Mesendoderm (in vitro differentiated cells): ENCODE results near the gene SYK.

Source experiments
- DNase-seq: peaks from one replicate; pipeline ENCODE4 v3.0.0; 2013
- H2AK5ac ChIP-seq: 2 replicates; pipeline ENCODE4 v1.6.1; 2013; ENCODE audit warnings: low read length, inconsistent platforms
- H2BK120ac ChIP-seq: 2 replicates; pipeline ENCODE4 v1.6.1; 2013; ENCODE audit warnings: low read depth, mild to moderate bottlenecking, low read length, moderate library complexity, mixed read lengths
- H2BK15ac ChIP-seq: replicated peaks from 2 replicates; pipeline ENCODE4 v1.6.1; 2013; ENCODE audit warnings: low read depth, mild to moderate bottlenecking, moderate library complexity
- H2BK5ac ChIP-seq: 2 replicates; pipeline ENCODE4 v1.6.1; 2013; ENCODE audit warnings: low read length, inconsistent platforms
- H3K18ac ChIP-seq: 2 replicates; pipeline ENCODE4 v1.6.1; 2013; ENCODE audit warnings: mild to moderate bottlenecking, low read length, mixed read lengths
- H3K23ac ChIP-seq: one replicate; pipeline ENCODE4 v1.6.1; 2013; ENCODE audit warnings: low read length
- H3K27ac ChIP-seq: 2 replicates; pipeline ENCODE4 v1.5.1; 2013; ENCODE audit warnings: low read depth, mild to moderate bottlenecking, inconsistent platforms, low read length, moderate library complexity
- H3K27me3 ChIP-seq: 2 replicates; pipeline ENCODE4 v1.6.1; 2013; ENCODE audit warnings: low read length, control low read depth, mild to moderate bottlenecking, inconsistent platforms; ENCODE audit not compliant: insufficient read depth, poor library complexity
- H3K36me3 ChIP-seq: 2 replicates; pipeline ENCODE4 v1.6.1; 2013; ENCODE audit warnings: low read length, inconsistent platforms; ENCODE audit not compliant: control insufficient read depth, insufficient read depth
- H3K4ac ChIP-seq: one replicate; pipeline ENCODE4 v1.6.1; 2013; ENCODE audit warnings: low read depth, mild to moderate bottlenecking, low read length, moderate library complexity
- H3K4me1 ChIP-seq: 2 replicates; pipeline ENCODE4 v1.6.1; 2013; ENCODE audit warnings: low read depth, low read length, inconsistent platforms; ENCODE audit not compliant: control insufficient read depth
- H3K4me2 ChIP-seq: 2 replicates; pipeline ENCODE4 v1.6.1; 2013; ENCODE audit warnings: low read length
- H3K4me3 ChIP-seq: 2 replicates; pipeline ENCODE4 v1.5.1; 2013; ENCODE audit warnings: mild to moderate bottlenecking, low read length
- H3K56ac ChIP-seq: one replicate; pipeline ENCODE4 v1.6.1; 2013; ENCODE audit warnings: low read length
- H3K79me1 ChIP-seq: 2 replicates; pipeline ENCODE4 v1.6.1; 2013; ENCODE audit warnings: low read length, inconsistent platforms
- H3K79me2 ChIP-seq: 2 replicates; pipeline ENCODE4 v1.6.1; 2013; ENCODE audit warnings: mild to moderate bottlenecking, low read length; ENCODE audit not compliant: control insufficient read depth, insufficient read depth
- H3K9ac ChIP-seq: 2 replicates; pipeline ENCODE4 v1.6.1; 2013; ENCODE audit warnings: low read length, inconsistent platforms
- H4K5ac ChIP-seq: one replicate; pipeline ENCODE4 v1.6.1; 2013; ENCODE audit warnings: low read length
- H4K8ac ChIP-seq: one replicate; pipeline ENCODE4 v1.6.1; 2013; ENCODE audit warnings: low read depth, mild to moderate bottlenecking, control low read depth, low read length, moderate library complexity
- WGBS: extraction: QIAGEN DNeasy Blood & Tissue Kit; methylation state at CpG from one replicate; pipeline ENCODE4 v1.1.7; 2013; ENCODE audit warnings: low lambda C conversion rate, missing lambda C conversion rate; ENCODE audit not compliant: insufficient coverage; ENCODE audit errors: extremely low coverage; 5-methylcytosine and 5-hydroxymethylcytosine counted together

Gene SYK

DNA sequence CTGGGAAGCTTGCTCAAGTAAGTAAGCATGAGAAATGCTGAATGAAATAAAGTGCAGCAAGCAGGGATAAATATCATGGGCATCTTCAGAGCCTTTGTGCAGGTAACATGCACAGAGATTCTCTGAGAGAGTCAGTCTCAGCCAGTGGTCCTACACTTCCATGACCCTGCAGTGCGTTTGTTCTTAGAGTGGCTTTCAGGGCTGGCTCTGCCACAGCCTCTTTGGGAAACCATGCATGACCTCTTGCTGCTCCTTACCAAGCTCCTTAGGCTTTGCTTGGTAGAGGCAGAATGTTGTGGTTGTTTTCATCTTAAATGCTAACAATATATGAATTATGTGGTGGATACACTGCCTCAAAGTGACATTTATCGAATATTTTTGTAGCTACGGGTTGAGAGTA lies 5.4 kb downstream of the SYK start:
- H3K79me1 ChIP-seq: no peaks in the 10 kb centered on the region
- DNase-seq: no peak
- H3K27me3 ChIP-seq: peaks cover under 1% of the 10 kb centered on the region
- no peak overlapping the region for H3K4me2 ChIP-seq
- no peak overlapping the region for H3K27ac ChIP-seq
- no peaks in the 10 kb centered on the region for H3K4me1 ChIP-seq
- H3K79me2 ChIP-seq: no peaks in the 10 kb centered on the region
- no peak overlapping the region for H3K56ac ChIP-seq
- H3K4me3 ChIP-seq: no peak overlapping the region
- no peaks in the 10 kb centered on the region for H3K36me3 ChIP-seq
- H4K8ac ChIP-seq: no peak overlapping the region
- H3K9ac ChIP-seq: no peak overlapping the region
- no peak overlapping the region for H2AK5ac ChIP-seq
- no peak overlapping the region for H4K5ac ChIP-seq
- no peak overlapping the region for H3K18ac ChIP-seq
- H3K4ac ChIP-seq: no peak overlapping the region
- no peak overlapping the region for H3K23ac ChIP-seq
- H2BK120ac ChIP-seq: no peak overlapping the region
- no peak overlapping the region for H2BK15ac ChIP-seq
- H2BK5ac ChIP-seq: no peak overlapping the region
- WGBS: no CpG with 5 or more reads among the region's 3 CpGs

DNA sequence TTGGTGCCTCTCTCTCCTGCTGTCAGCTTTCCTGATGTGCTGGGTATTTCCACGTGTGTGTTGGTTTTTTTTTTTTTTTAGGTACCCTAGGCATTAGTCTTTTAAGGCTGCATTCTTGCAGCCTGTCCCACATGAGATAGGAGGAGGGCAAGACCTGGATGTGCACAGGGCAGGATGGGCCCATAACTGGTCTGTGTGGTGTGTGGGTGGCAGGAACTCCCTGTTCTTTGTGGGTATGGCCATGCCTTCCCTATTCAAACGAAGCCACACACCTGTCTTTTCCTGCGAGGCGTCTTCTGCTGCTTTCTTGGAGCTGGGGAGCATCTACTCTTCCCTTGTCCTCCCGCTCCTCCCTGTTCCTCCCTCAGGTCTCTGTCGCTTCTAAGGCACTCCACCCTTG lies 6.8 kb downstream of the SYK start:
- no peaks in the 10 kb centered on the region for H3K36me3 ChIP-seq
- H2BK5ac ChIP-seq: no peak overlapping the region
- H2AK5ac ChIP-seq: no peak overlapping the region
- no peak overlapping the region for H2BK15ac ChIP-seq
- H3K4me2 ChIP-seq: no peak overlapping the region
- no peak overlapping the region for H3K9ac ChIP-seq
- H3K4me3 ChIP-seq: no peak overlapping the region
- WGBS: no CpG with 5 or more reads among the region's 6 CpGs
- no peak overlapping the region for H2BK120ac ChIP-seq
- no peak overlapping the region for H4K8ac ChIP-seq
- H3K4ac ChIP-seq: no peak overlapping the region
- H3K79me1 ChIP-seq: no peaks in the 10 kb centered on the region
- H3K18ac ChIP-seq: no peak overlapping the region
- H4K5ac ChIP-seq: no peak overlapping the region
- H3K27me3 ChIP-seq: no peaks in the 10 kb centered on the region
- no peak for DNase-seq
- H3K56ac ChIP-seq: no peak overlapping the region
- H3K79me2 ChIP-seq: no peaks in the 10 kb centered on the region
- no peak overlapping the region for H3K27ac ChIP-seq
- H3K4me1 ChIP-seq: no peaks in the 10 kb centered on the region
- no peak overlapping the region for H3K23ac ChIP-seq

DNA sequence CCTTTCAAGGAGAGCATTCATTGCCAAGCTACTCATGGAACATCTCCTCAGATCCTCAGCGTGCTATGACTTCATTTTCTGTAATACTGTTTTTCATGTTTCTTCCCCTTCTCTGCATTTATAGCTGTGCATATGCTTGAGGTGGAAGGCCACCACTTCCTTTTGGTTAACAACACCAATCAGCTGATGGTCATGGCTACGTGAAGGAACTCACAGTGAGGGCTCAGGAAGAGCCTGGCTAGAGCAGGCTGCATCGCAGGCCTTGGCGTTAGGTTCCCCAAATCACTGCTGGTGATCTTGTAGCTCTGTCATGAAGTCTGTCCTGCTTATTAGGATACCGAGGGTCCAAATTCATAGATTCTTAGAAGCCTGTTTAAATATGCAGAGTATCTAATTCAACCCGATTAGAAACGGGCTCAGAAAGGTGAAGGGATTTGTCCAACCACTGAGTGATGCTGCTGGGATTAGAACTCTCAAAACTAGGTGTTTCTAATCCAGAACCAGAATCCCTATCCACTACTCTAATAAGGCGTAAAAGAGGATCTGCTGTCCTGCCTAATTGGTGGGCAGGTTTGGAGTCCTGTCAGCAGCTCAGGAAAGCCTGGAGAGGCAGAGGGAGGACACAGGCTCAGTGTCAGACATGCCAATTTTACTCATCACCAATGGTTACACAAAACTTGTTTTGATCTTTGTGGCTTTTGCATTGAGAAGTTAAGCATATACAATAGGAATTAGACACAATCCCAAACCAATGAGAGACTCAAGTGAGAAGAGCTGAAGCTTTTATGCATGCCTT lies 7.5 kb downstream of the SYK start:
- no peak overlapping the region for H3K56ac ChIP-seq
- no peak overlapping the region for H3K4me3 ChIP-seq
- H2BK120ac ChIP-seq: no peak overlapping the region
- H3K79me1 ChIP-seq: no peaks in the 10 kb centered on the region
- H4K8ac ChIP-seq: no peak overlapping the region
- no peaks in the 10 kb centered on the region for H3K27me3 ChIP-seq
- no peak overlapping the region for H3K18ac ChIP-seq
- no peaks in the 10 kb centered on the region for H3K79me2 ChIP-seq
- H3K4me1 ChIP-seq: no peaks in the 10 kb centered on the region
- H3K27ac ChIP-seq: no peak overlapping the region
- H2BK5ac ChIP-seq: no peak overlapping the region
- H3K36me3 ChIP-seq: no peaks in the 10 kb centered on the region
- H3K4ac ChIP-seq: no peak overlapping the region
- H3K4me2 ChIP-seq: no peak overlapping the region
- no peak overlapping the region for H2BK15ac ChIP-seq
- H2AK5ac ChIP-seq: no peak overlapping the region
- WGBS: no CpG with 5 or more reads among the region's 8 CpGs
- no peak overlapping the region for H3K9ac ChIP-seq
- DNase-seq: no peak
- H3K23ac ChIP-seq: no peak overlapping the region
- no peak overlapping the region for H4K5ac ChIP-seq

DNA sequence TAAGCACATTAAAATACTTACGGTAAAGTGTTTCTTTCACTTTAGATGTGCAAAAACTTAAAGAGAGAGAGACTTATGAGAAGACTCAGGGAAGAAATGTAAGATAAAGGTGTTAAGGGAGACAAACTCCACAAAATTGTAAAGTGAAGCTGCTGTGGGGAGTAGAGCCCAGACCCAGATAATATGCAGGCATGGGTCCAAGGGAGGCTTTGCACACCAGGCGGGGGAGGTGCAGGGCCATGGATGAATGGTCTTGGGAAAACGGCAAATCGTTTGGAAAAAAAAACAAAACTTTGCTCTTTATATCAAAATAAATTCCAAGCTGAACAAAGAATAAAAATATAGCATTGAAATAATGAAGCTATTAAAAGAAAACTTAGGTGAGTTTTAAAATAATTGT lies 9.1 kb downstream of the SYK start:
- Histone ChIP-seq H3K79me2 (no peaks in the 10 kb centered on the region), H3K4ac (no peak overlapping the region), H3K27me3 (no peaks in the 10 kb centered on the region), H4K8ac (no peak overlapping the region), H3K27ac (no peak overlapping the region), H3K4me2 (no peak overlapping the region), H3K56ac (no peak overlapping the region), H2BK120ac (no peak overlapping the region), H3K9ac (no peak overlapping the region), H3K18ac (no peak overlapping the region), H2AK5ac (no peak overlapping the region), H3K23ac (no peak overlapping the region), H3K36me3 (no peaks in the 10 kb centered on the region), H4K5ac (no peak overlapping the region), H2BK15ac (no peak overlapping the region), H3K4me3 (no peak overlapping the region), H3K79me1 (no peaks in the 10 kb centered on the region), H3K4me1 (no peaks in the 10 kb centered on the region), H2BK5ac (no peak overlapping the region)
- no peak for DNase-seq
- no CpG with 5 or more reads among the region's 4 CpGs for WGBS

DNA sequence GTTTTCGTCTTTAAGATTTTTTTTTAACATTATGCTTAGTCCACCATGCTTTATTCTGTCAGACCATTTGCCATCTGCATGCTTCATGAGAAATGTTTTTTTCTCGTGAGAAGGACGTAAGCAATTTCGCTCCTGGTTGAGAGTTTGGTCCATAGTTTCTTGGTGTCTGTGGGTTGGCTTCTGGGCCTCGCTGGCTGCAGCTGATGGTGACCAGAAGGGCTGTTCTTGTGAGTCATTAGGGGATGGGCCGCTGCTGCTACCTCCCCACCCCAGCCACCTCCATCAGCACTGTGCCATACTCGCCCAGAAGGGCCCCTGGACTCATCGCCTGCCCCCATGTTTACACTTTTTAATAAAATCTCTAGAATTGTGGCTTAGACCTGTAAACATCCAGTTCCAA lies 11.4 kb downstream of the SYK start:
- H3K4me2 ChIP-seq: no peak overlapping the region
- no CpG with 5 or more reads among the region's 8 CpGs for WGBS
- H3K56ac ChIP-seq: no peak overlapping the region
- no peaks in the 10 kb centered on the region for H3K4me1 ChIP-seq
- no peaks in the 10 kb centered on the region for H3K79me1 ChIP-seq
- no peak overlapping the region for H3K27ac ChIP-seq
- H3K9ac ChIP-seq: no peak overlapping the region
- no peak overlapping the region for H4K8ac ChIP-seq
- H3K36me3 ChIP-seq: no peaks in the 10 kb centered on the region
- H3K23ac ChIP-seq: no peak overlapping the region
- H2AK5ac ChIP-seq: no peak overlapping the region
- no peak overlapping the region for H3K18ac ChIP-seq
- H3K79me2 ChIP-seq: no peaks in the 10 kb centered on the region
- H2BK5ac ChIP-seq: no peak overlapping the region
- no peak overlapping the region for H3K4me3 ChIP-seq
- H3K4ac ChIP-seq: no peak overlapping the region
- H2BK15ac ChIP-seq: no peak overlapping the region
- no peak overlapping the region for H2BK120ac ChIP-seq
- H4K5ac ChIP-seq: no peak overlapping the region
- DNase-seq: no peak
- H3K27me3 ChIP-seq: no peaks in the 10 kb centered on the region

DNA sequence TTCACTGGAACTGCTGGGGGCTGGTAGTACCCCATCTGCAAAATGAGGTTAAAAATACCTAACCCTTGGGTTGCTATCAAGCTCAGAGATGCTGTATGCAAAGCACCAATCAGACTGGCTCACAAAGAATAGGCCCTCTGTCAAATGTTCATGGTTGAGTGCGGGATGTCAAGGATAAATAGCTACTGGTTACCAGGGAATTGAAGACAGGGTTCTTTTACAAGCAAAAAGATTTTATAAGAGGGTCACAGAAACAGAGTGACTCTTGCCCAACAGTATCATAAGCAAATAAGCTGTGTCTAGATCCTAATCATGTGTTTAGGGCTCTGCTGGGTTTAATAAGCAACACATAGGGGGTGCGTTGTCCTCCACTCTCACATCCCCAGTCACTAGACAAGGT lies 11.9 kb downstream of the SYK start:
- Histone ChIP-seq H4K8ac (no peak overlapping the region), H3K4me1 (no peaks in the 10 kb centered on the region), H3K4ac (no peak overlapping the region), H3K9ac (no peak overlapping the region), H3K36me3 (no peaks in the 10 kb centered on the region), H3K27me3 (no peaks in the 10 kb centered on the region), H3K4me2 (no peak overlapping the region), H2BK5ac (no peak overlapping the region), H3K27ac (no peak overlapping the region), H3K4me3 (no peak overlapping the region), H3K56ac (no peak overlapping the region), H3K23ac (no peak overlapping the region), H2AK5ac (no peak overlapping the region), H3K79me2 (no peaks in the 10 kb centered on the region), H4K5ac (no peak overlapping the region), H3K18ac (no peak overlapping the region), H2BK120ac (no peak overlapping the region), H3K79me1 (no peaks in the 10 kb centered on the region), H2BK15ac (no peak overlapping the region)
- no peak for DNase-seq
- no CpG with 5 or more reads among the region's 2 CpGs for WGBS
